ENCODE results near the gene DMWD. TPM values are rescaled to one million over a fixed set of nuclear protein-coding genes. Genes with fewer than 3 reads are reported as not detected.

DMWD gene
- total RNA-seq, 1 experiment from 2014 or later, result 64.6 TPM

GRCh38 chr19:45769821-45770191 is 22.8 kb downstream of the DMWD start:
- Histone ChIP-seq H3K27me3 (ENCODE audit: control insufficient read depth, insufficient read depth, low read length) (no peaks in the 10 kb centered on the region), H3K4me3 (ENCODE audit: low read depth in 2 of 2, low read length in 2 of 2) (peak overlapping the region; percentile 45 to 53), H3K4me1 (ENCODE audit: control insufficient read depth, insufficient read depth, low read length) (peaks cover 36% of the 10 kb centered on the region), H3K27ac (ENCODE audit: low read length) (peak overlapping the region; percentile 83), H3K36me3 (ENCODE audit: control insufficient read depth, insufficient read depth, low read length) (no peaks in the 10 kb centered on the region; the same call in 1 of the 2 replicates), H3K9me3 (ENCODE audit: control insufficient read depth, insufficient read depth, low read depth, low read length) (no peaks in the 10 kb centered on the region)
- ChIA-PET CTCF (interaction anchor here (0.6 to 2.1 kb wide), 6 partner anchors 13 to 95 kb away, joined by 4 to 13 read pairs (median 6); partner anchors contain the start of genes DMPK, FOXA3 and QPCTL), POLR2A (interaction anchor here (1.2 to 1.6 kb wide), 2 partner anchors 53 to 78 kb away, joined by 3 read pairs; partner anchors contain the start of genes QPCTL and SNRPD2)
- ATAC-seq (peak; percentile 5; the same call in 1 of the 2 replicates), DNase-seq (ENCODE audit: low read depth, low spot score) (no peak)
- TSS peak; percentile 77 for BruUV-seq (replicated peaks)
- in situ Hi-C loops (cut with HindIII; ENCODE audit: low pct_unique_long_range_greater_than_20kb, low sequenced_read_pairs) (no loop called here), intact Hi-C loops (cut with micrococcal nuclease; ENCODE audit: unreplicated experiment) (loop anchor here (10.0 kb wide), 1 partner anchor 65 kb away; no protein-coding TSS in a partner anchor)
- no peak for TF ChIP-seq SIN3A (IDR thresholded peaks at IDR 0.05; ENCODE audit: borderline replicate concordance, insufficient read depth, low read depth, low read length)
- no peak for TF ChIP-seq REST (IDR thresholded peaks at IDR 0.05; ENCODE audit: insufficient read depth in 1 of 2, low read depth in 2 of 2, low read length in 1 of 2)
- no peak for TF ChIP-seq TCF7L2 (IDR thresholded peaks at IDR 0.05; ENCODE audit: low read depth, low read length)
- TF ChIP-seq POLR2AphosphoS5 (IDR thresholded peaks at IDR 0.05; ENCODE audit: low read depth, low read length), result no peak
- TF ChIP-seq, protein P1, sequence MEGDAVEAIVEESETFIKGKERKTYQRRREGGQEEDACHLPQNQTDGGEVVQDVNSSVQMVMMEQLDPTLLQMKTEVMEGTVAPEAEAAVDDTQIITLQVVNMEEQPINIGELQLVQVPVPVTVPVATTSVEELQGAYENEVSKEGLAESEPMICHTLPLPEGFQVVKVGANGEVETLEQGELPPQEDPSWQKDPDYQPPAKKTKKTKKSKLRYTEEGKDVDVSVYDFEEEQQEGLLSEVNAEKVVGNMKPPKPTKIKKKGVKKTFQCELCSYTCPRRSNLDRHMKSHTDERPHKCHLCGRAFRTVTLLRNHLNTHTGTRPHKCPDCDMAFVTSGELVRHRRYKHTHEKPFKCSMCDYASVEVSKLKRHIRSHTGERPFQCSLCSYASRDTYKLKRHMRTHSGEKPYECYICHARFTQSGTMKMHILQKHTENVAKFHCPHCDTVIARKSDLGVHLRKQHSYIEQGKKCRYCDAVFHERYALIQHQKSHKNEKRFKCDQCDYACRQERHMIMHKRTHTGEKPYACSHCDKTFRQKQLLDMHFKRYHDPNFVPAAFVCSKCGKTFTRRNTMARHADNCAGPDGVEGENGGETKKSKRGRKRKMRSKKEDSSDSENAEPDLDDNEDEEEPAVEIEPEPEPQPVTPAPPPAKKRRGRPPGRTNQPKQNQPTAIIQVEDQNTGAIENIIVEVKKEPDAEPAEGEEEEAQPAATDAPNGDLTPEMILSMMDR (IDR thresholded peaks at IDR 0.05), result no peak

DNA sequence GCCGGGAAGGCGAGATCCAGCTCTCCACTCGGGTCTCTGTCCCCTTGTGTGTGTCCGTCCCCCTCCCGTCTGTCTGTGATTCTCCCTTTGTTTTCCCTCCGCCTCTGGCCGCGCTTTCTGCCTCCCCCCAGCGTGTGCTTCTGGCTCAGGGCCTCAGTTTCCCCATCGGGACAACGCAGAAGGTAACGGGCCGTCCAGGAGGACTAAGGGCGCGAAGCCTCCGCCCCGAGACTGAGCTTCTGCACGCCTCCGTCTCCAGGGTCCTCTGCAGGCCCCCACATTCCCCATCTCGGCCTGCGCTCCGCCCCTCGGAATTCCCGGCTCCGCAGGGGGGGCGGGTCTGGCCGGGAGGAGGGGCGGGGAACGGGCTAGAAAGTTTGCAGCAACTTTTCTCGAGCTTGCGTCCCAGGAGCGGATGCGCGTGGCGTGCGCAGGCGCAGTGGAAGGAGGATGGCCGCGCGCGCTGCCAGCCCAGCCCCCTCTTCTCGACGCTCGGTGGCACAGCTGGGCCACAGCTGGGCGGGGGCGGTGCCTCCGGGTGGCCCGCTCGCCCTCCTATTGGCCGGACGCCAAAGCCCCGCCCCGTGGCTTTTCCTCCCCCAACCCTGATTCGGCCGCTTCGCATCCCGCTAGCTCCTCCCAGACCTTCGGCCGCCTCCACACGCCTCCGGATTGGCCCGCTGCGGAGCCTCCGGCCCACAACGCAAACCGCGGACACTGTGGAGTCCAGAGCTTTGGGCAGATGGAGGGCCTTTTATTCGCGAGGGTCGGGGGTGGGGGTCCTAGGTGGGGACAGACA is 23.5 kb downstream of the DMWD start, which contains the start of gene SIX5:
Gene SIX5, minus strand, starts transcription at position 269 of the 799 bp plus-strand sequence. CDS start 408 bp downstream, outside the sequence.
- TF ChIP-seq TCF7L2 (IDR thresholded peaks at IDR 0.05; ENCODE audit: low read depth, low read length) (no peak), REST (IDR thresholded peaks at IDR 0.05; ENCODE audit: insufficient read depth in 1 of 2, low read depth in 2 of 2, low read length in 1 of 2) (peak in 1 of 2 experiments; percentile 50; a peak in 1 of 4 replicates), POLR2AphosphoS5 (IDR thresholded peaks at IDR 0.05; ENCODE audit: low read depth, low read length) (peak; percentile 76), SIN3A (IDR thresholded peaks at IDR 0.05; ENCODE audit: borderline replicate concordance, insufficient read depth, low read depth, low read length) (peak; percentile 63; the same call in 1 of the 2 replicates)
- TF ChIP-seq, protein P1 (IDR thresholded peaks at IDR 0.05), result no peak
- Histone ChIP-seq H3K4me1 (ENCODE audit: control insufficient read depth, insufficient read depth, low read length) (peaks cover 42% of the 10 kb centered on the region), H3K27ac (ENCODE audit: low read length) (peak within 1 kb of the TSS; percentile 89), H3K4me3 (ENCODE audit: low read depth in 2 of 2, low read length in 2 of 2) (peak within 1 kb of the TSS; percentile 66 to 77), H3K36me3 (ENCODE audit: control insufficient read depth, insufficient read depth, low read length) (no peaks in the 10 kb centered on the region; the same call in 1 of the 2 replicates), H3K9me3 (ENCODE audit: control insufficient read depth, insufficient read depth, low read depth, low read length) (no peaks in the 10 kb centered on the region), H3K27me3 (ENCODE audit: control insufficient read depth, insufficient read depth, low read length) (no peaks in the 10 kb centered on the region)
- BruUV-seq (replicated peaks), result no TSS peak
- ATAC-seq (peak; percentile 70), DNase-seq (ENCODE audit: low read depth, low spot score) (peak; percentile 71)
- ChIA-PET CTCF (interaction anchor here (0.6 to 2.1 kb wide), 6 partner anchors 13 to 257 kb away, joined by 4 to 13 read pairs (median 6); partner anchors contain the start of genes DMPK, FOXA3 and QPCTL), POLR2A (interaction anchor here (0.6 to 1.6 kb wide), 4 partner anchors 38 to 77 kb away, joined by 3 to 7 read pairs (median 3); partner anchors contain the start of genes FBXO46, QPCTL and SNRPD2)
- in situ Hi-C loops (cut with HindIII; ENCODE audit: low pct_unique_long_range_greater_than_20kb, low sequenced_read_pairs), result no loop called here
- intact Hi-C loops (cut with micrococcal nuclease; ENCODE audit: unreplicated experiment), result loop anchor here (10.0 kb wide), 1 partner anchor 64 kb away; no protein-coding TSS in a partner anchor
